ENCODE measurements around the gene TTC13. TPM values are rescaled to one million over a fixed set of nuclear protein-coding genes. Genes with fewer than 3 reads are reported as not detected.

The TTC13 gene
- total RNA-seq, 1 experiment from 2014 or later: 20.2 TPM

DNA sequence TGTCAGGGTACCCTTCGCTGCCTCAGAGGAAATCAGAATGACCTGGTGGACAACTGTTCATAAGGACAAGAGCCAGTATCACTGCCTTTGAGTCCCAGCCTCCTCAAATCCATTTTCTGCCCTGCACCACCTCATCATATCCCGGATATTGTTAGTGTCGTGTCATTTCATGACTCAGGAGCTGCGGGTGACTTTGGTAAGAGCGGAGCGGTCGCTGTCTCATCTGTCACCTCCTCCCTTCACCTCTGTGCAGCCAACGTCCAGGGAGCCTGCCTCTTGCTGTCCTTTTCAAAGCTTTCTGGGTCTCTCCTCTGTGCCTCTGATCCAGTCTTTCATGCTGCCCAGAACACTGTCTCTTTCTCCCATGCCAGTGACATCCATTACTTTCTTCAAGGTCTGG, 103.3 kb downstream of the TTC13 start:
- H4K20me1 ChIP-seq (ENCODE audit: low read length): no peaks in the 10 kb centered on the region
- no peaks in the 10 kb centered on the region for H3K4me1 ChIP-seq (ENCODE audit: insufficient read depth, low read length)
- TF ChIP-seq EZH2 (IDR thresholded peaks at IDR 0.05; ENCODE audit: low read length, unreplicated experiment): no peak
- no peaks in the 10 kb centered on the region for H3F3A ChIP-seq (ENCODE audit: low read length, unreplicated experiment)
- POLR2A ChIA-PET (ENCODE audit: unreplicated experiment): no interaction called here
- no peak overlapping the region for H3K4me2 ChIP-seq (ENCODE audit: low read length)
- H3K4me3 ChIP-seq (ENCODE audit: low read length): no peak overlapping the region
- peak; percentile 33 for DNase-seq
- H3K9ac ChIP-seq (ENCODE audit: low read length): no peak overlapping the region
- CTCF ChIA-PET: no interaction called here
- BruUV-seq (replicated peaks): no TSS peak
- H3K36me3 ChIP-seq (ENCODE audit: low read depth, low read length): no peaks in the 10 kb centered on the region
- no peak overlapping the region for H3K27ac ChIP-seq (ENCODE audit: low read length)
- intact Hi-C loops (cut with micrococcal nuclease): no loop called here
- H3K27me3 ChIP-seq (ENCODE audit: low read length): peaks cover 6% of the 10 kb centered on the region
- no peaks in the 10 kb centered on the region for H3K9me3 ChIP-seq (ENCODE audit: low read length)
- no peaks in the 10 kb centered on the region for H3K9me2 ChIP-seq (replicated peaks; ENCODE audit: low read length)
- ATAC-seq: peak; percentile 65
- no peak overlapping the region for H2AFZ ChIP-seq (ENCODE audit: low read length)
- no peaks in the 10 kb centered on the region for H3K79me2 ChIP-seq (ENCODE audit: low read length)

DNA sequence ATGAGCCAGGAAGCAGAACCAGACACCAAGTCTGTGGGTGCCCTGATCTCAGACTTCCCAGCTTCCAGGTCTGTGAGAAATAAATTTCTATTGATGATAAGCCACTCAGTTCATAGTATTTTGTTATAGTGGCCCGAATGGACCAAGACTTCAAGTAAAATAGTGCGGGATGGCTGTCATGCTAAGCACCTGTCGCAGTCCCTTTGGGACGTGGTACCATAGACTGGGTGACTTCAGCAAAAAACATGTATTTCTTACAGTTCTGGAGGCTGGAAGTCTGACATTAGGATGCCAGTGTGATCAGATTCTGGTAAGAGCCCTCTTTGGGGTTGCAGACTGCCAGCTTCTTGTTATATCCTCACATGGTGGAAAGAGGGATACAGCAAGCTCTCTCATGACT, 107.7 kb downstream of the TTC13 start:
- Histone ChIP-seq H3K4me3 (ENCODE audit: low read length) (no peak overlapping the region), H3K36me3 (ENCODE audit: low read depth, low read length) (no peaks in the 10 kb centered on the region), H4K20me1 (ENCODE audit: low read length) (no peaks in the 10 kb centered on the region), H3K4me2 (ENCODE audit: low read length) (no peak overlapping the region), H3K79me2 (ENCODE audit: low read length) (peaks cover 23% of the 10 kb centered on the region), H2AFZ (ENCODE audit: low read length) (no peak overlapping the region), H3K9me3 (ENCODE audit: low read length) (no peaks in the 10 kb centered on the region), H3F3A (ENCODE audit: low read length, unreplicated experiment) (no peaks in the 10 kb centered on the region), H3K9me2 (replicated peaks; ENCODE audit: low read length) (no peaks in the 10 kb centered on the region), H3K27ac (ENCODE audit: low read length) (no peak overlapping the region), H3K27me3 (ENCODE audit: low read length) (no peaks in the 10 kb centered on the region), H3K9ac (ENCODE audit: low read length) (no peak overlapping the region), H3K4me1 (ENCODE audit: insufficient read depth, low read length) (peaks cover 25% of the 10 kb centered on the region)
- ChIA-PET CTCF (no interaction called here), POLR2A (ENCODE audit: unreplicated experiment) (no interaction called here)
- intact Hi-C loops (cut with micrococcal nuclease): no loop called here
- BruUV-seq (replicated peaks): no TSS peak
- TF ChIP-seq, protein P1, sequence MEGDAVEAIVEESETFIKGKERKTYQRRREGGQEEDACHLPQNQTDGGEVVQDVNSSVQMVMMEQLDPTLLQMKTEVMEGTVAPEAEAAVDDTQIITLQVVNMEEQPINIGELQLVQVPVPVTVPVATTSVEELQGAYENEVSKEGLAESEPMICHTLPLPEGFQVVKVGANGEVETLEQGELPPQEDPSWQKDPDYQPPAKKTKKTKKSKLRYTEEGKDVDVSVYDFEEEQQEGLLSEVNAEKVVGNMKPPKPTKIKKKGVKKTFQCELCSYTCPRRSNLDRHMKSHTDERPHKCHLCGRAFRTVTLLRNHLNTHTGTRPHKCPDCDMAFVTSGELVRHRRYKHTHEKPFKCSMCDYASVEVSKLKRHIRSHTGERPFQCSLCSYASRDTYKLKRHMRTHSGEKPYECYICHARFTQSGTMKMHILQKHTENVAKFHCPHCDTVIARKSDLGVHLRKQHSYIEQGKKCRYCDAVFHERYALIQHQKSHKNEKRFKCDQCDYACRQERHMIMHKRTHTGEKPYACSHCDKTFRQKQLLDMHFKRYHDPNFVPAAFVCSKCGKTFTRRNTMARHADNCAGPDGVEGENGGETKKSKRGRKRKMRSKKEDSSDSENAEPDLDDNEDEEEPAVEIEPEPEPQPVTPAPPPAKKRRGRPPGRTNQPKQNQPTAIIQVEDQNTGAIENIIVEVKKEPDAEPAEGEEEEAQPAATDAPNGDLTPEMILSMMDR (conservative IDR thresholded peaks at IDR 0.05; ENCODE audit: low read depth, low read length): no peak
- TF ChIP-seq EZH2 (IDR thresholded peaks at IDR 0.05; ENCODE audit: low read length, unreplicated experiment) (no peak), EZH2phosphoT487 (IDR thresholded peaks at IDR 0.05; ENCODE audit: borderline replicate concordance, low read length) (no peak)
- no peak for DNase-seq
- ATAC-seq: no peak

DNA sequence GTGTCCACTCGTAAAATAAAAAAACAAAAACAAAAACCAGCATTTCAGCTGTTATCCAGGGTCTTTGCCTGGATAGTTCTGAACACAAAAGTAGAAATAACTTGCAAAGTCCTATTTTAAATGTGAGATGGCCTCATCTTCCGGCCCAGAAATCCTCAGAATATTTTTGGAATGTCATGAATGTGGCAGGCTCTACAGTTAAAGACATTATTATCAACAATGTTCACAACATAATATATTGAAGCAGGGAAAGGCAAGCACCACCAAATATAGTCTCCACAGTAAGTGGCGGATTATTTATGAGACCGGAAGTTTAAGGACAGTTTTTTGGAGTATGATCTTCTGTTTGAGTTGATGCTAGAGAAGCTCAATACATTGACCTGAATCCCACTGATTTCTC, 109.2 kb downstream of the TTC13 start:
- Histone ChIP-seq H3K4me2 (ENCODE audit: low read length) (peak overlapping the region; percentile 95), H3K9ac (ENCODE audit: low read length) (peak overlapping the region; percentile 83), H3K9me2 (replicated peaks; ENCODE audit: low read length) (no peaks in the 10 kb centered on the region), H3K9me3 (ENCODE audit: low read length) (no peaks in the 10 kb centered on the region), H2AFZ (ENCODE audit: low read length) (peak overlapping the region; percentile 95), H4K20me1 (ENCODE audit: low read length) (no peaks in the 10 kb centered on the region), H3K36me3 (ENCODE audit: low read depth, low read length) (no peaks in the 10 kb centered on the region), H3F3A (ENCODE audit: low read length, unreplicated experiment) (no peaks in the 10 kb centered on the region), H3K79me2 (ENCODE audit: low read length) (peaks cover 37% of the 10 kb centered on the region), H3K27me3 (ENCODE audit: low read length) (no peaks in the 10 kb centered on the region), H3K4me3 (ENCODE audit: low read length) (peak overlapping the region; percentile 65), H3K4me1 (ENCODE audit: insufficient read depth, low read length) (peaks cover 25% of the 10 kb centered on the region), H3K27ac (ENCODE audit: low read length) (no peak overlapping the region)
- ATAC-seq (no peak), DNase-seq (no peak)
- POLR2A ChIA-PET (ENCODE audit: unreplicated experiment): interaction anchor here (0.6 kb wide), 1 partner anchor 1493 kb away, joined by 4 read pairs; no protein-coding TSS in a partner anchor
- CTCF ChIA-PET: no interaction called here
- BruUV-seq (replicated peaks): TSS peak; percentile 71
- intact Hi-C loops (cut with micrococcal nuclease): loop anchor here (2.0 kb wide), 2 partner anchors 45 to 71 kb away; no protein-coding TSS in a partner anchor
- TF ChIP-seq, protein P1 (conservative IDR thresholded peaks at IDR 0.05; ENCODE audit: low read depth, low read length): no peak
- no peak for TF ChIP-seq EZH2phosphoT487 (IDR thresholded peaks at IDR 0.05; ENCODE audit: borderline replicate concordance, low read length)
- TF ChIP-seq EZH2 (IDR thresholded peaks at IDR 0.05; ENCODE audit: low read length, unreplicated experiment): no peak
